K562 (cell line): ENCODE data around the gene OIT3. TPM values are rescaled to one million over a fixed set of nuclear protein-coding genes. Genes with fewer than 3 reads are reported as not detected.

Experiments used
- ATAC-seq: fragments of 200-7000 bp; cut with Tn5 transposase; 3 replicates; pipeline ENCODE4 v1.9.1; 2020; ENCODE audit warnings: moderate library complexity
- BruUV-seq: library from RNA; stranded (reverse); fragments of 400-500 nt; replicated peaks from 2 replicates; lab custom pipeline; 2021; lab: Mats Ljungman, UMichigan
- CTCF ChIA-PET: fragments of 300-600 bp; formaldehyde crosslinking; extraction: SDS; loops from one replicate; lab custom pipeline; 2021; ENCODE audit warnings: low intra/inter-chr PET ratio; lab: Yijun Ruan, JAX
- POLR2A ChIA-PET: fragments of 300-600, 350-650 bp; sonication (Branson Sonifier 250); formaldehyde crosslinking; extraction: SDS; loops from one replicate; lab custom pipeline; 2021; ENCODE audit warnings: antibody characterized with exemption, inconsistent platforms; lab: Yijun Ruan, JAX
- DNase-seq, 4 experiments: peaks; one replicate each; pipeline versions ENCODE4 v3.0.0 to v3.0.0-alpha.2; 2011 to 2018; ENCODE audit warnings: low spot score in 3 of 4, mixed read lengths in 3 of 4; ENCODE audit errors: extremely low read depth in 1 of 4
- FAIRE-seq: peaks from 2 replicates; lab custom pipeline; 2011; peaks lifted over from hg19 to GRCh38; lab: Jason Lieb, UNC
- H2AFZ ChIP-seq: 2 replicates; pipeline ENCODE4 v1.6.0; 2011; ENCODE audit warnings: low read depth, low read length, control low read depth, inconsistent platforms
- H3K27ac ChIP-seq: fragments of 200-600 bp; 3 replicates; pipeline ENCODE4 v1.8.0; 2011; ENCODE audit warnings: low read depth, mild to moderate bottlenecking, control low read depth, inconsistent platforms, low read length, moderate library complexity, mixed read lengths; ENCODE audit errors: extremely low read depth
- H3K27me3 ChIP-seq, 2 experiments: fragments of 300-600 bp in 1 of 2; 2 replicates in 1 of 2; 3 replicates in 1 of 2; pipeline versions ENCODE4 v1.6.0 to v1.8.0; 2011; ENCODE audit warnings: inconsistent platforms in 2 of 2, low read length in 2 of 2, mild to moderate bottlenecking in 1 of 2, mixed read lengths in 1 of 2, moderate library complexity in 1 of 2; ENCODE audit not compliant: control insufficient read depth in 2 of 2, insufficient read depth in 2 of 2
- H3K36me3 ChIP-seq: fragments of 300-600 bp; 3 replicates; pipeline ENCODE4 v1.8.0; 2011; ENCODE audit warnings: mild to moderate bottlenecking, low read length, inconsistent platforms; ENCODE audit not compliant: control insufficient read depth, insufficient read depth
- H3K4me1 ChIP-seq, 2 experiments: fragments of 200-600 bp in 1 of 2; replicated peaks in 1 of 2; 2 replicates in 1 of 2; 3 replicates in 1 of 2; pipeline versions ENCODE4 v1.5.1 to v1.8.0; 2011; ENCODE audit warnings: inconsistent platforms in 2 of 2, low read length in 2 of 2, mild to moderate bottlenecking in 1 of 2, mixed read lengths in 1 of 2, moderate library complexity in 1 of 2; ENCODE audit not compliant: control insufficient read depth in 2 of 2, insufficient read depth in 2 of 2
- H3K4me2 ChIP-seq: 2 replicates; pipeline ENCODE4 v1.6.1; 2011; ENCODE audit warnings: low read length, control low read depth, inconsistent platforms, mixed read lengths; ENCODE audit not compliant: insufficient read depth
- H3K4me3 ChIP-seq: fragments of 200-600 bp; sonication (generic), shearing (Covaris generic); 2 replicates; pipeline ENCODE4 v1.5.1; 2016; ENCODE audit warnings: control low read depth, inconsistent platforms
- H3K79me2 ChIP-seq: fragments of 200-600 bp; 3 replicates; pipeline ENCODE4 v1.8.0; 2011; ENCODE audit warnings: low read length, inconsistent platforms; ENCODE audit not compliant: control insufficient read depth, insufficient read depth
- H3K9ac ChIP-seq, 2 experiments: 2 replicates each; pipeline versions ENCODE4 v1.6.0 to v1.6.1; 2011; ENCODE audit warnings: low read depth in 2 of 2, low read length in 2 of 2, control low read depth in 1 of 2, inconsistent platforms in 1 of 2, mild to moderate bottlenecking in 1 of 2, mixed read lengths in 1 of 2; ENCODE audit not compliant: insufficient read depth in 1 of 2
- H3K9me1 ChIP-seq: one replicate; pipeline ENCODE4 v1.6.0; 2011; ENCODE audit warnings: inconsistent platforms, mild to moderate bottlenecking, low read length, moderate library complexity; ENCODE audit not compliant: control insufficient read depth, insufficient read depth
- H3K9me3 ChIP-seq: replicated peaks from 2 replicates; pipeline ENCODE4 v1.5.1; 2011; ENCODE audit warnings: low read depth, low read length, inconsistent platforms; ENCODE audit not compliant: control insufficient read depth, insufficient read depth
- H4K20me1 ChIP-seq: replicated peaks from 2 replicates; pipeline ENCODE4 v1.6.1; 2011; ENCODE audit warnings: low read length, inconsistent platforms, mixed read lengths; ENCODE audit not compliant: control insufficient read depth, insufficient read depth
- AFF4 ChIP-seq: sonication (generic); formaldehyde crosslinking; IDR thresholded peaks from 2 replicates; pipeline ENCODE4 v1.8.0; 2023; ENCODE audit warnings: mild to moderate bottlenecking, missing genetic modification reagents
- CREB1 ChIP-seq, 2 experiments: sonication (generic) in 1 of 2; formaldehyde crosslinking in 1 of 2; IDR thresholded peaks; 2 replicates each; pipeline versions ENCODE4 v1.6.1 to v1.8.0; 2012 to 2022; ENCODE audit warnings: inconsistent platforms in 1 of 2, mild to moderate bottlenecking in 1 of 2, missing genetic modification reagents in 1 of 2, moderate library complexity in 1 of 2
- HNRNPH1 ChIP-seq: fragments of 200-400 bp; formaldehyde crosslinking; optimal IDR thresholded peaks from 2 replicates; pipeline ENCODE3; 2017; ENCODE audit warnings: low read depth, mild to moderate bottlenecking, low read length, moderate library complexity
- WGBS: fragments of 100-300 bp; shearing (Covaris generic); methylation state at CpG from one replicate; pipeline ENCODE4 v1.1.6; 2016; ENCODE audit warnings: low coverage, mixed read lengths; ENCODE audit not compliant: insufficient coverage; ENCODE audit errors: missing lambda C conversion rate; 5-methylcytosine and 5-hydroxymethylcytosine counted together
- in situ Hi-C: fragments of 300-500 bp; cut with MboI; formaldehyde crosslinking; loops from 4 replicates; pipeline ENCODE4 v1.15.0; 2018; ENCODE audit warnings: inconsistent platforms, mixed read lengths
- intact Hi-C: fragments of 100-400 bp; cut with micrococcal nuclease; formaldehyde crosslinking; loops from 2 replicates; pipeline ENCODE4 v1.14.2; 2022
- polyA plus RNA-seq, 8 experiments: library from polyadenylated mRNA; depleted of rRNA in 4 of 8; stranded (reverse) in 5 of 8; unstranded in 3 of 8; fragments of >200 nt; fragmentation: Nextera tagmentation in 2 of 8; fragmentation: Illumina TruSeq in 1 of 8; extraction: Ambion mirVana in 2 of 8; extraction: Trizol in 1 of 8; gene quantifications; 2 replicates each; pipeline versions ENCODE4 v1.2.1 to v1.2.3, GENCODE V29; 2011 to 2014; ENCODE audit warnings: inconsistent platforms in 1 of 8, missing spikeins in 1 of 8
- total RNA-seq, 7 experiments: library from RNA; depleted of rRNA in 6 of 7; stranded (reverse); fragments of >200 nt in 6 of 7; fragmentation: Illumina TruSeq in 2 of 7; extraction: Trizol in 2 of 7; gene quantifications; 2 replicates each; pipeline versions ENCODE4 v1.2.1 to v1.2.3, GENCODE V29; 2011 to 2021; ENCODE audit warnings: low replicate concordance in 1 of 7

OIT3 gene
- total and polyA plus RNA-seq, 9 of the 15 experiments (the other 6 are each of a cell fraction or from before 2014, with no cell fraction given) = not detected

DNA sequence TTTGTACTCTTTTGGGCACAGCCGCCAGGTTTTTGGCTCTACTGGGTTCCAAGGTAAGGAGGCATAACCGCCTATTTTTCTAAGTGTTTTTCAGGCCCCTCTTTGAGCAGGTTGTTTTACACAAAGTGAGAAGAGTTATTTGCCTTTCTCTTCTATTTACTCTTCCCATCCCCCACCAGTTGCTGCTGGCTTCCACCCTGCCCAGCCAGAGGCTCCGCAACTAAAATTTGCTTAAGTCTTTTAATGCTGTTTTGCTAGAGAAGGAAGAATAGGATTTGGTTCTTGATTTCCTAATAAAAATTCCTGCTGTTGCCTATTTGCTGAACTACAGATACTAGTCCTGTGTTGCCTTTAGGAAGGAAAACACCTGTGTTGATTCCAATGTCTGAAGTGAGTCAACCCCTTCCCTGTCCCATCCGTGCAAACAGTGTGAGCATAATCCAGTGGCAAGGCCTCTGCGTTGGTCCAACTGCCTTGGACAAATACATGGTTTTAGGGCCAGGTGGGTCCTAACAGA, 59.2 kb downstream of the OIT3 start:
- Histone ChIP-seq H3K36me3 (no peaks in the 10 kb centered on the region), H3K9me3 (no peaks in the 10 kb centered on the region), H2AFZ (no peak overlapping the region), H3K4me2 (no peak overlapping the region), H3K9me1 (no peaks in the 10 kb centered on the region), H3K4me3 (no peak overlapping the region), H3K4me1 (peaks cover 0 to 15% of the 10 kb centered on the region in 2 experiments; a peak in 4 of 5 replicates), H4K20me1 (no peaks in the 10 kb centered on the region), H3K79me2 (no peaks in the 10 kb centered on the region), H3K9ac (no peak overlapping the region), H3K27ac (no peak overlapping the region), H3K27me3 (peaks cover 0 to 5% of the 10 kb centered on the region in 2 experiments; a peak in 2 of 5 replicates)
- 10% methylated on average over 5 of the region's 5 CpGs for WGBS
- in situ Hi-C loops (no loop called here), intact Hi-C loops (no loop called here)
- ATAC-seq = no peak
- ChIA-PET CTCF (no interaction called here), POLR2A (interaction anchor here (1.5 kb wide), 1 partner anchor 143 kb away, joined by 6 read pairs; no protein-coding TSS in a partner anchor)
- FAIRE-seq = no peak
- TF ChIP-seq AFF4 (CRISPR knock-in tag) = no peak
- TF ChIP-seq CREB1 (IDR thresholded peaks at IDR 0.05) = no peak
- no peak for TF ChIP-seq CREB1 (CRISPR knock-in tag; IDR thresholded peaks at IDR 0.05)
- TF ChIP-seq HNRNPH1 = no peak
- BruUV-seq = no TSS peak
- no peak for DNase-seq
